ENCODE data around the gene GPR162. TPM values are rescaled to one million over a fixed set of nuclear protein-coding genes. Genes with fewer than 3 reads are reported as not detected.

The GPR162 gene
- total and polyA plus RNA-seq, 3 experiments from 2014 or later: 0.11 TPM; not detected in 2

- H3K27ac Mint-ChIP-seq: no peak overlapping the region
- H3K4me1 Mint-ChIP-seq: peaks cover 0 to 4% (median 3%) of the 10 kb centered on the region in 3 donors
- ChIA-PET POLR2A (no interaction called here), CTCF (interaction anchor here (1.9 kb wide), 1 partner anchor 14 kb away, joined by 5 read pairs; no protein-coding TSS in a partner anchor)
- no peaks in the 10 kb centered on the region for H3K9me3 ChIP-seq (ENCODE audit: low read length)
- no peak overlapping the region for H3K27ac ChIP-seq (ENCODE audit: low read depth, low read length)
- H3K4me3 ChIP-seq (ENCODE audit: low read length): no peak overlapping the region
- H3K27me3 Mint-ChIP-seq: no peaks in the 10 kb centered on the region
- H3K4me1 ChIP-seq (ENCODE audit: insufficient read depth, low read length): peaks cover 6% of the 10 kb centered on the region
- peaks cover 0 to 12% (median 1%) of the 10 kb centered on the region in 3 donors for H3K36me3 Mint-ChIP-seq
- no peak overlapping the region for H3K4me3 Mint-ChIP-seq
- no peaks in the 10 kb centered on the region for H3K36me3 ChIP-seq (ENCODE audit: insufficient read depth, low read length)
- H3K27me3 ChIP-seq (ENCODE audit: insufficient read depth, low read length, poor library complexity, severe bottlenecking): no peaks in the 10 kb centered on the region
- H3K9me3 Mint-ChIP-seq: no peaks in the 10 kb centered on the region
- no peak for DNase-seq
Measured at GRCh38 chr12:6840330-6840729, 18.7 kb downstream of the GPR162 start.

- H3K27me3 Mint-ChIP-seq: no peaks in the 10 kb centered on the region
- CTCF ChIA-PET: interaction anchor here (1.2 to 1.9 kb wide), 2 partner anchors 14 to 32 kb away, joined by 3 to 5 read pairs; no protein-coding TSS in a partner anchor
Measured at GRCh38 chr12:6840761-6841515, 19.3 kb downstream of the GPR162 start, which contains the start of gene GNB3. Gene GNB3 (plus strand): TSS chr12:6840925. CDS start chr12:6841288, 363 bp downstream.

GRCh38 chr12:6842075-6842474 is 20.5 kb downstream of the GPR162 start:
- Mint-ChIP-seq H3K9me3 (no peaks in the 10 kb centered on the region), H3K4me3 (no peak overlapping the region), H3K4me1 (no peaks in the 10 kb centered on the region), H3K27me3 (no peaks in the 10 kb centered on the region), H3K27ac (no peak overlapping the region), H3K36me3 (peaks cover 0 to 18% (median 1%) of the 10 kb centered on the region in 3 donors)
- POLR2A ChIA-PET: no interaction called here
- no peaks in the 10 kb centered on the region for H3K9me3 ChIP-seq (ENCODE audit: low read length)
- DNase-seq: no peak
- CTCF ChIA-PET: interaction anchor here (0.8 to 1.3 kb wide), 3 partner anchors 13 to 30 kb away, joined by 3 read pairs; no protein-coding TSS in a partner anchor
- no peak overlapping the region for H3K27ac ChIP-seq (ENCODE audit: low read depth, low read length)
- no peaks in the 10 kb centered on the region for H3K36me3 ChIP-seq (ENCODE audit: insufficient read depth, low read length)
- H3K4me1 ChIP-seq (ENCODE audit: insufficient read depth, low read length): no peaks in the 10 kb centered on the region
- H3K4me3 ChIP-seq (ENCODE audit: low read length): no peak overlapping the region
- H3K27me3 ChIP-seq (ENCODE audit: insufficient read depth, low read length, poor library complexity, severe bottlenecking): no peaks in the 10 kb centered on the region

More at GRCh38 chr12:6840761-6841515, 19.3 kb downstream of the GPR162 start, which contains the start of gene GNB3:
- no peaks in the 10 kb centered on the region for H3K27me3 ChIP-seq (ENCODE audit: insufficient read depth, low read length, poor library complexity, severe bottlenecking)
- H3K27ac ChIP-seq (ENCODE audit: low read depth, low read length): no peak within 1 kb of the TSS
- peaks cover 4% of the 10 kb centered on the region for H3K4me1 ChIP-seq (ENCODE audit: insufficient read depth, low read length)
- no peaks in the 10 kb centered on the region for H3K9me3 ChIP-seq (ENCODE audit: low read length)
- Mint-ChIP-seq H3K36me3 (peaks cover 0 to 12% (median 1%) of the 10 kb centered on the region in 3 donors), H3K4me1 (no peaks in the 10 kb centered on the region), H3K9me3 (no peaks in the 10 kb centered on the region), H3K4me3 (no peak within 1 kb of the TSS), H3K27ac (no peak within 1 kb of the TSS)
- no peak within 1 kb of the TSS for H3K4me3 ChIP-seq (ENCODE audit: low read length)
- no peaks in the 10 kb centered on the region for H3K36me3 ChIP-seq (ENCODE audit: insufficient read depth, low read length)
- DNase-seq: no peak
- POLR2A ChIA-PET: no interaction called here

GRCh38 chr12:6843118-6843902 is 21.7 kb downstream of the GPR162 start:
- no peak overlapping the region for H3K27ac ChIP-seq (ENCODE audit: low read depth, low read length)
- no peaks in the 10 kb centered on the region for H3K36me3 ChIP-seq (ENCODE audit: insufficient read depth, low read length)
- no peaks in the 10 kb centered on the region for H3K27me3 ChIP-seq (ENCODE audit: insufficient read depth, low read length, poor library complexity, severe bottlenecking)
- no peaks in the 10 kb centered on the region for H3K4me1 Mint-ChIP-seq
- no peak overlapping the region for H3K4me3 ChIP-seq (ENCODE audit: low read length)
- H3K27me3 Mint-ChIP-seq: no peaks in the 10 kb centered on the region
- no peaks in the 10 kb centered on the region for H3K4me1 ChIP-seq (ENCODE audit: insufficient read depth, low read length)
- ChIA-PET CTCF (interaction anchor here (1.3 to 12.8 kb wide), 2 partner anchors 10 to 23 kb away, joined by 3 to 91 read pairs; no protein-coding TSS in a partner anchor), POLR2A (no interaction called here)
- H3K9me3 ChIP-seq (ENCODE audit: low read length): no peaks in the 10 kb centered on the region
- peak overlapping the region in 2 of 8 donors; percentile 22 to 34 for H3K27ac Mint-ChIP-seq
- no peak for DNase-seq
- H3K4me3 Mint-ChIP-seq: no peak overlapping the region
- H3K36me3 Mint-ChIP-seq: peaks cover 0 to 17% (median 1%) of the 10 kb centered on the region in 3 donors
- H3K9me3 Mint-ChIP-seq: no peaks in the 10 kb centered on the region

- H3K27me3 ChIP-seq (ENCODE audit: insufficient read depth, low read length, poor library complexity, severe bottlenecking): no peaks in the 10 kb centered on the region
- no peak overlapping the region for H3K4me3 ChIP-seq (ENCODE audit: low read length)
- Mint-ChIP-seq H3K36me3 (peaks cover 0 to 13% (median 1%) of the 10 kb centered on the region in 3 donors), H3K27me3 (no peaks in the 10 kb centered on the region), H3K27ac (no peak overlapping the region), H3K4me3 (no peak overlapping the region), H3K4me1 (peaks cover 0 to 5% (median 0%) of the 10 kb centered on the region in 3 donors), H3K9me3 (no peaks in the 10 kb centered on the region)
- POLR2A ChIA-PET: no interaction called here
- H3K4me1 ChIP-seq (ENCODE audit: insufficient read depth, low read length): no peaks in the 10 kb centered on the region
- no peak overlapping the region for H3K27ac ChIP-seq (ENCODE audit: low read depth, low read length)
- no peak for DNase-seq
- no peaks in the 10 kb centered on the region for H3K9me3 ChIP-seq (ENCODE audit: low read length)
- CTCF ChIA-PET: interaction anchor here (12.8 kb wide), 1 partner anchor 12 kb away, joined by 91 read pairs; no protein-coding TSS in a partner anchor
- H3K36me3 ChIP-seq (ENCODE audit: insufficient read depth, low read length): no peaks in the 10 kb centered on the region
Measured at GRCh38 chr12:6845395-6845794, 23.8 kb downstream of the GPR162 start.

- ChIA-PET CTCF (interaction anchor here (1.2 to 12.8 kb wide), 2 partner anchors 13 to 23 kb away, joined by 3 to 91 read pairs; no protein-coding TSS in a partner anchor), POLR2A (no interaction called here)
- no peaks in the 10 kb centered on the region for H3K9me3 Mint-ChIP-seq
Measured at GRCh38 chr12:6846316-6846869, 24.8 kb downstream of the GPR162 start.

GRCh38 chr12:6847676-6848075 is 26.1 kb downstream of the GPR162 start:
- Mint-ChIP-seq H3K4me1 (peaks cover 5 to 15% (median 5%) of the 10 kb centered on the region in 3 donors), H3K9me3 (no peaks in the 10 kb centered on the region), H3K27ac (peak overlapping the region in 3 of 8 donors; percentile 5 to 72 (median 43)), H3K27me3 (no peaks in the 10 kb centered on the region), H3K36me3 (peaks cover 0 to 23% (median 1%) of the 10 kb centered on the region in 3 donors), H3K4me3 (peak overlapping the region in 2 of 7 donors; percentile 27 to 29)
- DNase-seq: no peak
- ChIA-PET CTCF (interaction anchor here (1.3 to 12.8 kb wide), 2 partner anchors 14 to 44 kb away, joined by 3 to 91 read pairs; no protein-coding TSS in a partner anchor), POLR2A (no interaction called here)
- Histone ChIP-seq H3K4me3 (ENCODE audit: low read length) (no peak overlapping the region), H3K27me3 (ENCODE audit: insufficient read depth, low read length, poor library complexity, severe bottlenecking) (no peaks in the 10 kb centered on the region), H3K4me1 (ENCODE audit: insufficient read depth, low read length) (no peaks in the 10 kb centered on the region), H3K9me3 (ENCODE audit: low read length) (no peaks in the 10 kb centered on the region), H3K36me3 (ENCODE audit: insufficient read depth, low read length) (no peaks in the 10 kb centered on the region), H3K27ac (ENCODE audit: low read depth, low read length) (no peak overlapping the region)

More at GRCh38 chr12:6846316-6846869, 24.8 kb downstream of the GPR162 start:
- Histone ChIP-seq H3K36me3 (ENCODE audit: insufficient read depth, low read length) (no peaks in the 10 kb centered on the region), H3K9me3 (ENCODE audit: low read length) (no peaks in the 10 kb centered on the region), H3K27ac (ENCODE audit: low read depth, low read length) (no peak overlapping the region), H3K27me3 (ENCODE audit: insufficient read depth, low read length, poor library complexity, severe bottlenecking) (no peaks in the 10 kb centered on the region), H3K4me3 (ENCODE audit: low read length) (no peak overlapping the region), H3K4me1 (ENCODE audit: insufficient read depth, low read length) (no peaks in the 10 kb centered on the region)
- H3K27me3 Mint-ChIP-seq: no peaks in the 10 kb centered on the region
- peak overlapping the region in 2 of 8 donors; percentile 33 to 37 for H3K27ac Mint-ChIP-seq
- H3K36me3 Mint-ChIP-seq: peaks cover 0 to 15% (median 1%) of the 10 kb centered on the region in 3 donors
- no peak overlapping the region for H3K4me3 Mint-ChIP-seq
- no peak for DNase-seq
- peaks cover 3 to 12% (median 5%) of the 10 kb centered on the region in 3 donors for H3K4me1 Mint-ChIP-seq
